HG03097 (cell line): ENCODE data around the gene SCIN.
"Not testable (repeated sequence)": the region's sequence is repeated elsewhere in the genome, so short reads cannot be mapped to it uniquely, and the experiment has no call there.

Experiments
- ATAC-seq: cut with Tn5 transposase; IDR thresholded peaks from one replicate; pipeline ENCODE4 v1.9.1; 2021; ENCODE audit not compliant: unreplicated experiment, low FRiP score

SCIN gene

GRCh38 chr7:12686234-12686890 is 115.8 kb downstream of the SCIN start:
- peak; percentile 88 for ATAC-seq

- ATAC-seq, result peak; percentile 90
Observed at GRCh38 chr7:12686891-12687717, 116.6 kb downstream of the SCIN start, which contains the start of gene ARL4A. Gene ARL4A, plus strand, starts transcription at chr7:12687633. Its CDS starts 622 bp downstream, at chr7:12688255.

- ATAC-seq, result no peak
Observed at GRCh38 chr7:12687718-12688171, 117.2 kb downstream of the SCIN start.

DNA sequence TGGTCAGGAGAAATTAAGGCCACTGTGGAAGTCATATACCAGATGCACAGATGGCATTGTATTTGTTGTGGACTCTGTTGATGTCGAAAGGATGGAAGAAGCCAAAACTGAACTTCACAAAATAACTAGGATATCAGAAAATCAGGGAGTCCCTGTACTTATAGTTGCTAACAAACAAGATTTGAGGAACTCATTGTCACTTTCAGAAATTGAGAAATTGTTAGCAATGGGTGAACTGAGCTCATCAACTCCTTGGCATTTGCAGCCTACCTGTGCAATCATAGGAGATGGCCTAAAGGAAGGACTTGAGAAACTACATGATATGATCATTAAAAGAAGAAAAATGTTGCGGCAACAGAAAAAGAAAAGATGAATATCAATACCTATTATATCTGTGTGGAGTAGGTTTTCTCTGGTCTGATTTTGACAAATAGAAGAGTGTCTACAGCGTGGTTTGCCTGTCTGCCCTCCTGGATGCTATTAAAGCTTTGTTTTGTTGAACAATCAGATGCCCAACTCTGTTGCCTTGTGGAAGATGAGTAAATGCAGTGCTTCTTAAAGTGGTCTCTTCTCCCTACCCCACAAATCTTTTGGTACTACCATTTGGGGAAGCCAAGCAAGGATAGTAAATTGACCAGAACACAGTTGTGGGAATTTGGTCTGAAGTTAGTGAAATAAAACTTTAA is 118.1 kb downstream of the SCIN start:
- not testable (repeated sequence) for ATAC-seq

GRCh38 chr7:12689451-12689850 is 118.9 kb downstream of the SCIN start:
- no peak for ATAC-seq

DNA sequence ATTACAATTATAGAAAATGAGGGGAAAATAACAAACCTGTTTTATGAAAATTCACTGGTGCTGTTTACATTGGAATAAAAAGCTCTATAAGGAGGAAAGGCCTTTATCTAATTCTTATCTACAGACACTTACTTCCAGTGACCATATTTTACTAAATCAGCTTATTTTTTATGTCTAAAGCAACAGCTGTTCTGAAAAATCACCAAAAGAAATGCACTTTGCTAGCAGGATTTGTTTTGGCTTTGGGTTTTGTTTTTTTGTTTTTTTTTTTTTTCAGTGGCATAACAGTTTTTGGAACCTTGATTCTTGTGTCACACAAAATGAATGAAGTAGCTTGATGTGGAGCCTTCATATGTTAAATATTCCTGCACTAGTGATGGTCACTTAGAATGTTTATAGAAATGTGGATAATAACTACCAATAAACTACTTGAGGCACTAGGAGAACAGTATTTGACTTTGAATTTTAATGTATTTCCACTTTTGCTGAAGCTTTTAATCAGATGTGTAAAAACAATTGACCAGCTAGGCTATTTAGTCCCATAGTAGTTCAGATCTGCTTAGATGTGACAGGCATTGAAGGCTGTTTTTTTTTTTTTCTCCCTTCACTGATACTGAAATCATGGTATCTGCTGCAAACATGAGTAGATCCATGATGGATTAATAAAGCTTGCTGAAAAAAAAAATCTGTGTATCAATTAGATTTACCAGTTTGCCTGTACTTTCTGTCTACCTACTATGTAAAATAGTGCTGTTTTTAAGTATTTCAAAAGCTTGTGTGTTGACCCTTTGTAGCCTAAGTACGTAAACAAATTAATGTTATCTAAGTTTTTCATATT is 119.7 kb downstream of the SCIN start:
- ATAC-seq, result no peak

DNA sequence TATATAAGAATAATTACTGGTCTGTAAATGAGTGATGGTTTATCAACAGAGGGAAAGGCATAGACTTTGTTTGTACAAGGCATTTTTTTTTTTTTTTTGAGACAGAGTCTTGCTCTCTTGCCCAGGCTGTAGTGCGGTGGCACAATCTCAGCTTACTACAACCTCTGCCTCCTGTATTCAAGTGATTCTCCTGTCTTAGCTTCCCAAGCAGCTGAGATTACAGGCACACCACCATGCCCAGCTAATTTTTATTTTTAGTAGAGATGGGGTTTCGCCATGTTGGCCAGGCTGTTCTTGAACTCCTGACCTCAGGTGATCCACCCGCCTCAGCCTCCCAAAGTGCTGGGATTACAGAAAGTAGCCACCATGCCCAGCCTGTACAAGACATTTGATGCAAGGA is 120.9 kb downstream of the SCIN start:
- ATAC-seq, result not testable (repeated sequence)

GRCh38 chr7:12692035-12692434 is 121.5 kb downstream of the SCIN start:
- no peak for ATAC-seq

DNA sequence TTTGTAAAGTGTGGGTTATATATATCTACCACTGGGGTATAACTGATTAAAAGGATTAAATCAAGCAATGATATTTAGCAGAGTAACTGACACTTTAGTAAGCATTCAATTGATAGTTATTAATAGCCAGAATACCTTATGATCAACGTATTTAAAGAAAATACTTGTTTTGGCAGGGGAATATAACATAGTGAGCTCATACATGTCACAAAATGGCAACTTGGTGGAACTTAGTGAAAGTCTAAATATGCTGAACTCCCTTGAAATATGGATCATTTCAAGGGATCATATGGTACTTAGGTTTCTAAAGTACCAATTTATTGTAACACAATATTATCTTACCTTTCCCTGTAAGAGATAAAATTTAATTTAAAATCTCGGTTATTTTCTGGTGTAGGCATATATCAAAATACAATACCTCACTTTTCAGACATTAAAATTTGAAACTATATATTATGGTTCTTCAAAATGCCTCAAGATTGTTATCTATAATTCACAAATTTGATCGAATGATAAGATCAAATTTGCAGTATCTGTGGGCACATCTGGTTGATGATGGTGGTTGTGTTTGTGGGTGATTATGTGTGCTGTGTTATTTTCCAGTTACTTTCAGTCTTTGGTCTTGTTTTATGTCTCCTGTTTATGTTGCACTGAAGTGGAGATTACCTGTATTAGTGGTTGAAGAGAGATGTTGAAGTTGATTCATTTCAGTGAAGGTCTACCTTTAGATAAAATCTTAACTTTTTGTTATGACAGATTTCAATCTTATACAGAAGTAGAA is 122.1 kb downstream of the SCIN start:
- no peak for ATAC-seq

DNA sequence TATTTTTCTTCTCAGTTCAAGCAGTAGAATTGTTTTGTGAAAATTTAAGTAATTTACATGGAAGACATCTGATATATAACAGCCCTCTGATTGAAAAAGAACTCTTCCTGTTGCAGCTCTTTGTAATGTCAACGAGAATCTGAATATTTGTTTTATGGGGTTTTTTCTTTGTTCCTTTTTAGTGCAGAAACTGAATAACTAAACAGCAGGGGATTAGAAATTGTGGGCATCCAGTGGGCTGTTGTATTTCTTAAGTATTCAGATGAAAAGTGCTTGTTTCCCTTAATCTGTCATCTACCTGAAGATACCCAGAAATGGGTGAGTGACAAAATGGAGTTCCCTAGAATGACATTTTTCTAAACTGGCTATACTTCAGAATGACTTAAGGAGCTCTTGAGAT is 124.3 kb downstream of the SCIN start:
- ATAC-seq, result no peak

DNA sequence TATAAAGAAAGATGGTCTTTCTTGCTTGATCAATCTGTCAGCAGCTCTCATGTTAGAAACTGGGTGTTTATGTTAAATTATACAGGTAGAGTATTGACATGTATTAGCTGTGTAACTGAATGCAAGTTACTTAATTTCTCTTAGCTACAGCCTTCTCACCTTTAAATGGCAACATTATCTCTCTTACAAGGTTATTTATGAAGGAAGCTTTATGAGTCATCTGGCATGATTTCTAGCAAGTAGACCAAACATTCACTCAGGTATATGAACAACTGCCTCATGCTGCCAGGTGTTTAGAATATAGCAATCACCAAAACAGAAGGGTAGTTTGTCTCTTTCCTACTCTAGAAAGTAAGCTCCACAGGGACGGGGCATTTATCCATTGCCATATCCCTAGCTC is 125.4 kb downstream of the SCIN start:
- no peak for ATAC-seq

DNA sequence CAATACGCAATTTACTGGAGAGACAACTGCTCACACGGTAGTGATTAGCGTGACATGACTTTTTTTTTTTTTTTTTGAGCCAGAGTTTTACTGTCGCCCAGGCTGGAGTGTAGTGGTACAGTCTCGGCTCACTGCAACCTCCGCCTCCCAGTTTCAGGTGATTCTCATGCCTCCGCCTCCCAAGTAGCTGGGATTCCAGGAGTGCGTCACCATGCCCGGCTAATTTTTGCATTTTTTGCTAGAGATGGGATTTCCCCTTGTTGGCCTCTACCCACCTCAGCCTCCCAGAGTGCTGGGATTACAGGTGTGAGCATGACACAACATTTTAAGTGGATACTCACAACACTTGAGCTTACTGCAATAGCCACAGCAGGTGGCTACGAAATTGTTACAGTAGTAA is 128.8 kb downstream of the SCIN start:
- no peak for ATAC-seq

- no peak for ATAC-seq
Observed at GRCh38 chr7:12701433-12701832, 130.9 kb downstream of the SCIN start.

DNA sequence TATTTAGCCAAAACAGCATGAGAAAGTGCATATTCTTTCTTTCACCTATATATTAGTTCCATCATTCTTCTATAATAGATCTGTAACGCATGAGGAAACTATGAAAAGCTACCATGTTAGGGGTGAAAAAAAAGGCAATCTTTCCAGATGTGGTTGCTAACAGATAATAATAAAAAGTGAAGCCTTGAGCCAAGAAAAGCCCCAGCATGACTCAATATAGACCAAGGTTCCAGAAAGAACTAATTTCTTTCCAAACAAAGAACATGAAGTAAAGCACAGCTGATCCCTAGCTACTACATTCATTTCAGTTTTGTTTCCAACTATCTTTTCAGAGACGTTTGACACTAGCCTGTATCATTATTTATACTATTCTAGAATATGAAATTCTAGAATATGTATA is 133.4 kb downstream of the SCIN start:
- ATAC-seq, result no peak

- ATAC-seq, result no peak
Observed at GRCh38 chr7:12705878-12706277, 135.4 kb downstream of the SCIN start.

DNA sequence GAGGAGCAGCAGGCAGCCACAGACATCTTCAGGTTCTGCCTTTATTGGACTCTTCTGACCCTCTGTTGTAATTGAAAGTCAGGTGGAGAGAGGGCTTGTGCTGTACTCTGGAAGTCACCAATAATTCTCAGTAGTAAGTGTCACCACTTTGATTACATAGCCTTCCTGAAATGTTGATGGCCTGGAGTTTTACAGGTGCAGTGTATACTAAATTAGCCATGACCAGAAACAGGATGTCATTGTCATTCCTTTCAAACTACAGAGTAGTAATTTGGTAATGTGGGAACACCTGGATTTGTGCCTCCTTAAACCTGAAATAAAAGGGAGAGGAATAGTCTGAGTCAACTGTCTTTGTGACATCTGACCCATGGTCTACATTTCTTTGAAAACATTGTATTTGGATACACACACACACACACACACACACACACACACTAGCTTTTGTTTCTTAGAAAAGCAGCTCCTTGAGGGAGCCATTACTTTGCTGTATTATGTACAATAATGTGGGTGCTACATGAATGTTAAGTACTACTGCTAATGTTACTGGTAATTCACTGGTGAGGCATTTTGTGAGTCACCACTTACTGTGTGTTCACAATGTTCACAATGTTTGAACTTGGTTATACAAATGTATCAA is 136.5 kb downstream of the SCIN start:
- ATAC-seq, result no peak

DNA sequence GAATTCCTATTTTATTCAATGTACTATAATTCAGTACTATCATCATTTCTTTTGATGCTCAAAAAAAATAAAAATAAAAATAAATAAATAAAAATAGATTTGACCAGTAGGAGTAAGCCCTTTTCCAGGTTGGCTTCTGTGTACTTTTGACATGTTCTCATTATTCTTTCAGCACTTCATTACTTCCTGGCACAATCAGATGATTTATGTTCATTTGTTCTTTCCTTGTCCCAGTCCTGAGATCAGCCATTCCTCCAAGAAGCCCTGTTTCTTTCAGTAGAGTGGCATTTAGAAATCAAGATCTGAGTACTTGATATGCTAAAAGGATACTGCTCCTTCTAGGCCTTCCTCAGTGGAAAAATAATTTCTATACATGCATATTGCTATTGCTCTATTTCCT is 137.8 kb downstream of the SCIN start:
- no peak for ATAC-seq
